HG03159 (cell line): ENCODE results near the gene SETD4.
"Not testable (repeated sequence)": the region's sequence is repeated elsewhere in the genome, so short reads cannot be mapped to it uniquely, and the experiment has no call there.

Source experiments
- ATAC-seq: cut with Tn5 transposase; IDR thresholded peaks from one replicate; pipeline ENCODE4 v1.9.1; 2021; ENCODE audit warnings: mild to moderate bottlenecking, moderate library complexity; ENCODE audit not compliant: unreplicated experiment

Gene SETD4, protein sequence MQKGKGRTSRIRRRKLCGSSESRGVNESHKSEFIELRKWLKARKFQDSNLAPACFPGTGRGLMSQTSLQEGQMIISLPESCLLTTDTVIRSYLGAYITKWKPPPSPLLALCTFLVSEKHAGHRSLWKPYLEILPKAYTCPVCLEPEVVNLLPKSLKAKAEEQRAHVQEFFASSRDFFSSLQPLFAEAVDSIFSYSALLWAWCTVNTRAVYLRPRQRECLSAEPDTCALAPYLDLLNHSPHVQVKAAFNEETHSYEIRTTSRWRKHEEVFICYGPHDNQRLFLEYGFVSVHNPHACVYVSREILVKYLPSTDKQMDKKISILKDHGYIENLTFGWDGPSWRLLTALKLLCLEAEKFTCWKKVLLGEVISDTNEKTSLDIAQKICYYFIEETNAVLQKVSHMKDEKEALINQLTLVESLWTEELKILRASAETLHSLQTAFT

DNA sequence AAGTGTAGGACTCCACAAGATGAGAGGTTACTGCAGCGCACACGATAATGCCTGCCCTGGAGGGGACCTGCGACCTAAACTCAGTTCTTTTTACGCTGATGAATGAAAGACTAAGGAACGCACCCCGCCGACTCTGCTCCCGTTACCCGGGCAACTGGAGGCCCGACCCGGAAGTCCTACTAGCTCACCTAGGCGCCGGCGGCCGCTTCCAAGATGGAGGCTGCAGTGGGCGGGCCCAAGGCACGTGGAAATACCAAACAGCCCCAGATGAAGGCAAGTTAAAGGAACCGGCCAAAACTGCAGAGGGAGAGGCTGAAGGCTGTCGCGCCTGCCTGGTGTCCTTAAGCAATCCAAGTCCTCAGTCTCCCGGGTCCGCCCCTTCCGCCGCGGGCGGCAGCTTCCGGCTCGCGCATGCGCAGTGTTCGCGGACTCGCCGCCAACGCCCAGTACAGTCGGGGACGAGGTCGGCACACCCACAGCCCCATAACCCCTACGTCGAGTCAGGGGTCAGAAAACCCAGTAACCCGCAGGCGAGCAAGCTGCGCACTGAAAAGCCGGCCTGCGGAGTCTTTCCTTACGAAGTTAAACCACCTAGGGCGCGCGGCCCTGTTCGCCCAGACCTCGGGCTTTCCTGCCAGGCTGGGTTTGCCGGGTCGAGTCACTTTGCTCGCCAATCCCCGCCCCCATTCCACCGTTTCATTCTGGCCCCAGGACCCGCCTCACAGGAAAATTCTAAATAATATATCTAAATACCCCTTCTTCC lies at the start of gene SETD4:
SETD4 (minus strand) TSS at position 368 of the 763 bp plus-strand sequence. CDS start 1,638 bp downstream, outside the sequence.
- ATAC-seq: peak; percentile 81

DNA sequence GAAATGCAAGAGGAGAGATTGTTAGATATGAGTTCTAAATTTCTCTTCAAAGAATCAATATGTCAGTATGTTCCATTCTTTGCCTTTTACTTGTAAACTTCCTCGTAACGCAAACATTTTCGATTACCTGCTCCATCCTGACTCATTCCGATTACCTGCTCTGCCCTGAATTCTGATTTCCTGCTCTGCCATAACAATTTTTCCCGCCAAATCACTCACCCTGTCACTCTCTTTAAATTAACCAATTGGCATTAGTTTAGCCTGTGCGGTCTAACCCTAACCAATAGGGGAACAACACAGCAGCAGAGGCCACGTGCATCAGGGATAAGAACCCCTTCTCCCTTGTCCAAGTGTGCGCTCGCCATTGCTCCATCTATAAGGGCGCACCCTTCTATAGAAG lies 49.5 kb upstream of the SETD4 start:
- no peak for ATAC-seq

DNA sequence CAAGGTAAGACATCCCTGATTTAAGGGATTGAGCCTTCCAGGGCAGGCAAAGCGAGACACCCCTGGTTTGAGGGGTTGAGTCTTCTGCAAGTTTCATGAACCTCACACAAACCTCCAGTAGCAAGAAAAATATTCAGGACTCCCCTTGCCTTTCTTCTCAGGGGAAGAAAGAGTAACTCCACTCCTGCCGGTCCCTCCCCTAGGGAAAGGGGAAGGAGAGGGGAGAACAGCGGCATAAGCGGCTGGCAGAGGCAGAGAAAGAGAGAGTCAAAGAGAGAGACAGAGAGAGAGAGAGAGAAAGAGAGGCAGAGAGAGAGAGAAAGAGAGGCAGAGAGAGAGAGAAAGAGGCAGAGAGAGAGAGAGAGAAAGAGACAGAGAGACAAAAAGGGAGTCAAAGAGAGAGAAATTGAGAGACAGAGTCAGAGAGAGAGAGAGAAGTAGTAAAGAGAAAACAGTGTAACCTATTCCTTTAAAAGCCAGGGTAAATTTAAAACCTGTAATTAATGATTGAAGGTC lies 45.1 kb upstream of the SETD4 start:
- no peak for ATAC-seq

DNA sequence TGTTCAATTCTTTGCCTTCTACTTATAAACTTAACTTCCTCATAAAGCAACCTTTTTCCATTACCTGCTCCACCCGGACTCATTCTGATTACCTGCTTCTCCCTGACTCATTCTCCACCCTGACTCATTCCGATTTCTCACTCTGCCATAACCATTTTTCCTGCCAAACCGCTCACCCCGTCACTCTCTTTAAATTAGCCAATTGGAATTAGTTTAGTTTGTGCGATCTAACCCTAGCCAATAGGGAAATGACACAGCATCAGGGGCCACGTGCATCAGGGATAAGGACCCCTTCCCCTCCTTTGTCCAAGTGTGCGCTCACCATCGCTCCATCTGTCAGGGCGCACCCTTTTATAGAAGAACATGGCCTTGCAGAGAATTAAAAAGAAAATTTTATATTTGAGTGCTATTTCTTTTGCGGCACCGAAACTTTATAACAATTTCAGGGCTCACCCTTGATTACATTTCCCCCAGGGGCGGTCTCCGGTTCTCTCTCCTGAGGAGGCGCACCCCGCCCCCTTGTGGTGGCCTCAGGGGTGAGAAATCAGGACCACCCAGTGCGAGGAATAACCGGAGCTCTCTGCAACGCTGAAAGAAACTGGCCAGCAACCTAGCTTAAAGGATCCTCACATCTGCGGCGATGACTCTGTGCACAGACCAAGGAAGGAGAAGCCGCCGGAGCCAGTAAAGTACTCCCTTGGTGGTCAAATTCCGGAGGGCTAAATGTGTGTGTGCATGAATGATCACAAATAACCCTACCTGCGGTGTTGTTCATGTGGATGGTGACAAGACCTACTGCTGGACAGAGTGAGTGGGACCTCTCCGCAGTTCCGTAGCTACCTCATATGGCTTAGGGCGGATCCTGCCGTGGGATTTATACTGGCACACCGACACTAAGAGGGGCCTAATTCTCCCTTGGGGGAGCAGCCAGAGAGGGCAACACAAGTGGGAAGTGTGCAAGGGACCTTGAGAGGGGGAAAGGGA lies 44.3 kb upstream of the SETD4 start:
- ATAC-seq: no peak

DNA sequence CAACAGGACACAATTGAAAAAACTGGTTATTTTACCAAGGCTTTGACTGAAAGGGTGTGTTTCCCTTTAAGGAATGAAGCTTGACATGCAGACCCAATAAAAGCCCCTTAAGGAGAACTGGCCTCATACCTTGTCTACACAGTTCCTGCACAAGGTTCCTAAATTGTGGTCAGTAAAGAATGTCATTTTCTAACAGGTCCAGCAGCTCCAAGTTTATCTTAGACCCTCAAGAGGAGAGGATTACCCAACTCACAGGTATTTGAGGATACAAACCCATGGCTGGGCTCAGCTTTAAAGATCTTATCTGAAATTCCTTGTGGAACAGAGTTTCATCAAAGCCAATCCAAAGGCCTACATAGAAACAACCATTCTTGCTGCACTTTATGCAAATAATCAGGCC lies 43.1 kb upstream of the SETD4 start:
- ATAC-seq: no peak

DNA sequence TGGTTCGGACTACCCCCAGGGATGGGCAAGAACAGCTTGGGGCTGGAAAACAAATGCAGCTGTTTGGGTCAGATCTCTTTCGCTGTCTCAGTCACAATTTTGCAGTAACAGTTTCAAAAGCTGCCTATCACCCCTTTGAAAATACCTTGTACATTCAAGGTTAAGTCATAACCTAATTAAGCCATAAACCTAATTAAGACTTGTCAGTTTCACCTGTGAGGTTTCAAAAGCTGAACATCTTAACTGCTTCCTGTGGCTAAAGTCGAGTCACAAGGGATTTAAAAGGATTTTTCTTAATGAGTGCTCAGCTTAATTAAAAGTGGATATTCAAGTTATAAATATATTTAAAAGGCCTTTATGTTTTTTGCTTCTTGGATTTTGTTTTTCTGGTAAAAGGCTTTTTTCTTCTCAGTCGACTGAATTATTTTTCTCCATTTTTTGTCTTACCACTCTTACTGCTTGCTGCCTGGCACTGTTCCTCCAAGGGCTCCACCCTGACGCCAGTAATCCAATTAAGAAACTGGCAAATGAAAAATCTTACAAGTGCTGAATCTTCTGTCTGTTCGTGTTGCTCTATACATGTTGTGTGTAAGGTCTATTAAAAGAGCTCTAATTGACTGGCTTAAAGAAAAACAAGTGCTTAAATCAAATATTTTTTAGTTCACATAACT lies 40.8 kb upstream of the SETD4 start:
- ATAC-seq: no peak

DNA sequence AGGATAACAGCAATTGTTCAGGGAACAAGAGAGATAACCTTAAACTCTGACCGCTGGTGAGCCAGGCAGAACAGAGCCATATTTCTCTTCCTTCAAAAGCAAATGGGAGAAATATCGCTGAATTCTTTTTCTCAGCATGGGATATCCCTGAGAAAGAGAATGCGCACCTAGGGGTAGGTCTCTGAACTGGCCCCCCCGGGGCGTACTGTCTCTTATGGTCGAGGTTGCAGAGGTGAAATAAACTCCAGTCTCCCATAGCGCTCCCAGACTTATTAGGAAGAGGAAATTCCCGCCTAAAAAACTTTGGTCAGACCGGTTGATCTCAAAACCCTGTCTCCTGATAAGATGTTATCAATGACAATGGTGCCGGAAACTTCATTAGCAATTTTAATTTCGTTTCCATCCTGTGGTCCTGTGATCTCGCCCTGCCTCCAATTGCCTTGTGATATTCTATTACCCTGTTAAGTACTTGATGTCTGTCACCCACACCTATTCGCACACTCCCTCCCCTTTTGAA lies 39.4 kb upstream of the SETD4 start:
- not testable (repeated sequence) for ATAC-seq

DNA sequence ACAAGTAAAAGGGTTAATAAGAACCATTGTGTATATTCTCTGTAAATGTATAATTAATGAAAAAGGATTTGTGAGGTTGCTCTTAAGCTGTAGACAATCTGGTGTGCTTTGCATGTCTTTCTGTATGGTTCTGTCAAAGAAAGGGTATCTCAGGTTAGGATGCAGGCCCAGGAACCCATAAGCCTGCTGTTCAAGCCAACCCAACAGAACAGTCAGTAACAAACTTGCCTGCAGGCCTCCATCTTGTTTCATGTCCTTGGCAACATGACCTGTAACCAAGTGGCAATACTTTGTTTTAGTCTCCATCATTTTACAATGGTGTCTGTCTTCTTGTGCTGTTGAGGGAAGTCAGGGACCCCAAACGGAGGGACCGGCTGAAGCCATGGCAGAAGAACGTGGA lies 38.7 kb upstream of the SETD4 start:
- no peak for ATAC-seq

DNA sequence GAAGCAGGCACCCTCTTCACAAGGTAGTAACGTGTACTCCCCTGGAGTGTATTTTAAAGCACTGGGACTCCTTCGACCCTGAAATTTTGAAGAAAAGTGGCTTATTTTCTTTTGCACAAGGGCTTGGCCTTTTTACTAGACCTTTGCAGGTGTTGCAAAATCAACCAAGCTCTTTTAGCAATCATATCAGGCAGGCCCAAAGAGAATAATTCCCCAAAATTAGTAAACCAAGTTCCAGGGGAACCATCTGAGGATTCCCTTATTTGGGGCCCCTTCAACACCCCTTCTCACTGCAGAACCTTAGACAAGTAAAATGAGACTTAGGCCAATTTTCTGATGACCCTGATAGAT lies 37.8 kb upstream of the SETD4 start:
- no peak for ATAC-seq

DNA sequence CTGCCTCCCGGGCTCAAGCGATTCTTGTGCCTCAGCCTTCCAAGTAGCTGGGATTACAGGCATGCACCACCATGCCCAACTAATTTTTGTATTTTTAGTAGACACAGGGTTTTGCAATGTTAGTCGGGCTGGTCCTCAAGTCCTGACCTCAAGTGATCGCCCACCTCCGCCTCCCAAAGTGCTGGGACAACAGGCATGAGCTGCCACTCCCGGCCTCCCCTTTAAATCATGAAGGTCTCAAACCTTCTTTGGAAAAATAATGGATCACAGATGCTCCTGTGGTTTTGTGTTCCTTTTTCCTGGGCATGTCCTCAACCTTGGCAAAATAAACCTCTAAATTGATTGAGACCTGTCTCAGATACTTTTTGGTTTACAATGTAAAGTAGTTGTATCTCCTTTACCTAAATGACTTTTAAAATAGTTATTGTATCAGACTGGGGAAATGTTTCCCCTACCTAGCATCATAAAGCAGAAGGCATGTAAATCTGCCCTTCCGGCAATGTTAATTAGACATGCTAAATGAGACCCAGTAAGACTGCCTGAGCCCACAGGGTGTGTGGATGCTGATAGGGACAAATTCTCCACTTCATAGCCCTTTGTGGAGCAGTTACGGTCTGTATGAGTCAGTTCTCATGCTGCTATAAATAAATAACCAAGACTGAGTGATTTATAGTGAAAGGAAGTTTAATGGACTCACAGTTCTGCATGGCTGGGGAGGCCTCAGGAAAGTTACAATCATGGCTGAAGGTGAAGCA lies 37.3 kb upstream of the SETD4 start:
- peak; percentile 68 for ATAC-seq

DNA sequence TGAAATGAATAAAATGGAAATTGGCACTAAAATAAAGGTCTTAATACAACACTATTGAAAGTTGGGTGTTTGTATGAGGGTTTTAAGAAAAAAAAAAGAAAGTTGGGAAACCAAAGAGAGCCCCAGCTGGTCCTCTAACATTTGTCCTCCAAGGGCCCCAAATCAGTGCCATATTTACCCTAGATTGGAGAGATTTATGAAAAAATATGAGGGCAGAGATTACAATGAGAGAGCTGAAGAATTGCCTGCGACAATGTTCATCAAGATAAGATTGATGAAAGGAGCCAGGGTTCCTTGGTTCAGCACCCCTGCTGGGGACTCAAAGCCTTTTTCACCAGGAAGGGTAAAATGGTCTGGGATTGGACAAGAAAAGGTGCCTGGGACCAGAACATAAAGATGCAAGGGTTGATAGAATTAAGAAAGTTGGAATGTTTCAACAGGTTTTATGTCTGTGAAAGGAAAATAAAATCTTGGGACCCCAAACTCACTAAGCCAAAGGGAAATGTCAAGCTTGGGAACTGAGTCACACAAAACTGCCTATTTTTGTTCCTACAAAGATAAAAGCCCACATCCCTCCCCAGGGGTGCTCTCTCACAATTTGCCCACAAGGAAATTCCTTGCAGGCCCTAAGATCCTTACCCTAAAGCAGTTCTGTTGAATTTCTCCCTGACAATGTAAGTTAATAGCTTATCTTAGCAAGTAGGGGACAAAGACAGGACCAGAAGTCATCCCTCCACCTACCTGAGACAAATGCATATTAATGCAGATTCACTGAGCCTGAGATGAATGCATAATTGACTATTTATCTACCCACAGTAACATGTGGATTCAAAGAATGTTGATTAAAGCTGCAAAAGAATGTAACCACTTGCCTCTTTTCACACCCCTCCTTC lies 36.3 kb upstream of the SETD4 start:
- ATAC-seq: no peak

DNA sequence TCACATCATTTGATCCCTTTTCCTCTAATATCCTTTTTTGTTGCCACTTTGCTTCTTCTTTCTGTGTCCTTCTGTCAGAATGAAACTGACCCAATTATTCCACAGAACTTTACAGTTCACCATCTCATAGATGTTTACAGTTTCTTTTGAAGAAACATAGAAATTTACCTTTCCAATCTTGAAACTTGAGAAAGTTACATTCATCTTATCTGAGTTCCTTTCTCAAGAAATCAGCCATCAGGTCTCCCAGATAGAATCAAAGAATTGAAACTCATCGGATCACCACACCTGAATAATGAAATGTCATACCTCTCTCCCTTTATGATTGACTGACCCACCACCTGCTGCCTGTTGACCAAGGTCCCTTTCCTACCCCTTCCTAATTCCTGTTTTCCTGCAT lies 33.2 kb upstream of the SETD4 start:
- no peak for ATAC-seq

DNA sequence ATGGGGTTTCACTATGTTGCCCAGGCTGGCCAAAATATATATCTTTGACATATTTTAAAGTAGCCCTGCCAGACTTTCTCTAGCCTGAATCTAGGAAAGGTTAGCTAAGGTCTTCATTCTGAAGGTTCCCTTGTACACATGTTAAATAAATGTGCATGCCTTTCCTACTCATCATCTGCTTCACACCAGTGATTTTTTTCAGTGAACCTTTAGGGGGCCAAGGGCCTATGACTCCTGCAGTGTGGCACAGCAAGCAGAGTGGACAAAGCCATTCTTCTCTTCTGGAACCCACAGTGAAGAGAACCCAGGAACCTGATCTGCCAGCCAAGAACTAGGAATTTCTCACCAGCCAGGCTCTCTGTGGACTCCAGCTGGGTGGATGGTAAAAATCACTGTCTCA lies 32.4 kb upstream of the SETD4 start:
- no peak for ATAC-seq

DNA sequence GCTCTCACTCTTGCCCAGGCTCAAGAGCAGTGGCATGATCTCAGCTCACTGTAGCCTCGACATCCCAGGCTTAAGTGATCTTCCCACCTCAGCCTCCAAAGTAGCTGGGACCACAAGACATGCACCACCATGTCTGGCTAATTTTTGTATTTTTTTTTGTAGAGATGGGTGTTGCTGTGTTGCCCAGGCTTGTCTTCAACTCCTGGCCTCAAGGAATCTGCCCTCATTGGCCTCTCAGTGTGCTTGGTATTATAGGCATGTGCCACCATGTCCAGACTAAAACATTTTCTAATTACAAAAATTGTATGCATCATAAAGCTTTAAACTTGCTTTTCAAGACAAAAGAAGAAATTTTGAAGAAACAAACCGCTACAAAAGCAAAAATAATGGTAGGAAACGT lies 29.6 kb upstream of the SETD4 start:
- no peak for ATAC-seq

DNA sequence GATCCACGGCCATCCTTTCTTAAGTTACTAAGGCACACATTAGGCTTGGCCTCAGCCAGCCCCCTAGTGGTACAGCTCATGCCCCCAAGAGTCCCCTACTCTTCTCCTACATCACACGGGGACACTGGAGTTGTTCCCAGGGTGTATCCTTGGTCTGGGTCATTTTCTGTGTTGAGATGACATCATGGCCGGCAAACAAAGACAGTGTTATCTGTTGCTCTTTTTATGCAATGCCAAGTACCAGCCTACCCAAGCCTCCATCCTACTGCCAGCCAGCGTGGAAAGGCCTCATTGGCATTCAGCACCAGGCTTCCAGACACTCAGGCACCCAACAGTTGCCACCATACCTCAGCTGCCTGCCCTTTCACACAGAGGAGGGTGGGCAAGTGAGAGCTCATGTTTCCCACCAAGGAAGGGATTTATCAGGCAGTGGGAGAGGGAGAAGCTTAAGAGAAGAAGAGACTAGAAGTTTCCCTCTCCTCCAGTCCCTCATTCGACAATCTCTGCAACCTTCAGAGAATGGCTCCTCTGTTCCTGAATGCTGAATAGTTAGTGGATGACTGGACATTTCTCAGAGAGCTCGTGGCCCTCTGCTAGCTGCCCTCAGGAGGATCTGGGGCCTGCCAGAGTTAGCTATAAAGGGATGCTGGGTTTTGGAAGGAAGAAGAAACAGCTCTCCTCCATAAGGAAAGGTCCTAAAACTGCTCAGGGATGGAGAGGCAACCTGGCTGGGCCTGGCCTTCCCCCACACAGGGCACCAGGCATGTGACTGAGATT lies 27.2 kb upstream of the SETD4 start:
- ATAC-seq: no peak

DNA sequence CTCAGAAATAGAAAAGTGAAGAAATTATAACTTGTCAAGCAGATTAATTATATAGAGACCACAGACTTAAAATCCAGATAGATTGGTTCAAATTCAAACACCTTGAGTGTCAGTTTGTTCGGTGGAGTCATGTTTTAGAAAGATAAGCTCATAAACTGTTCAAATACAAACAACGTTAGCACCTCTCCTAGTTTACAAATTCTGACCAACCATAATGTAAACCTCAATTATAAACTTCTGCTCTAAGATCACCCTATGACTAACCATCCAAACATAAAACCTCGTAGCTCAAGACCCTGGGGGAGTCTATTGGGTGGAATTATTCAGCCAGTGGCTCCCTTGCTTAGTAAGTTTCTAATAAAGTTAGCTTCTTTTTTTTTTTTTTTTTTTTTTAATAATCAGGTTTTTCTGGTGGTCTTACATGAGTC lies 21.9 kb upstream of the SETD4 start:
- ATAC-seq: no peak

DNA sequence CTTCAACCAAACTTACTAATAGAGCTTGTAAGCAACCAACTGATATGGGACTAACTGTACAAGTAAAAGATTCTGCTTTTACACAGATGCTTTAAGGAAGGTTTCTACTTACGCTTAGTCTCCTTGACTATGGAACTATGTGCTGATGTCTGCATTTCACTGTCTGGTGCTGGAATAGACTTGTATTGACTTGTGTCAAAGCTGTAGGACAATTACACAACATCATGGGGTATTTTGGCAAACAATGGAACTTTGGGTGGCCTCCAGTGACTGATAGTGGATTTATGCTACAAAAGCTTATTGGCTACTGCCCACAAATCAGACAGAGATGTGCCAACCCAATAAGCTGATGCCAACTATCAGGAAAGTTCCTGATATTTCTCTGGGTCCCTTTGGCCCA lies 20.1 kb upstream of the SETD4 start:
- no peak for ATAC-seq

DNA sequence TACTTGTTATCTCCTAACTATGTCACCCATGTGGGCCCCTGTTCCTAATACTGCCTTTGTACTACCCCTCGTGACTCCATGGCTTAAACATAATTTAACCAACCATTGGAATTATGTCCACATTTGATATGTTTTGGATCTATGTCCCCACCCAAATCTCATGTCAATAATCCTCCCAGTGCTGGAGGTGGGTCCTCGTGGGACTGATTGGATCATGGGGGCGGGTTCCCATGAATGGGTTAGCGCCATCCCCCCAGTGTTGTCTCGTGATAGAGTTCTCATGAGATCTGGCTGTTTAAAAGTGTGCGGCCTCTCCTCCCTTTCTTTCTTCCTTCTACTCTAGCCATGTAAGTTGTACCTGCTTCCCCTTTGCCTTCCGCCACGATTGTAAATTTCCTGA lies 19.3 kb upstream of the SETD4 start:
- ATAC-seq: no peak
